NCI-H446 treated with DMSO at 0.1 percent for 48 hours (cell line): ENCODE measurements around the gene GTF3C1.
"Not testable (repeated sequence)": the region's sequence is repeated elsewhere in the genome, so short reads cannot be mapped to it uniquely, and the experiment has no call there.

ENCODE experiments used
- DNase-seq: peaks from one replicate; lab custom pipeline; 2025; lab: John Stamatoyannopoulos, UW

Gene GTF3C1

GRCh38 chr16:27462846-27463682, 86.6 kb downstream of the GTF3C1 start:
- DNase-seq, result no peak

GRCh38 chr16:27462200-27462845, 87.4 kb downstream of the GTF3C1 start:
- no peak for DNase-seq

GRCh38 chr16:27461483-27462171, 88.1 kb downstream of the GTF3C1 start:
- no peak for DNase-seq

DNA sequence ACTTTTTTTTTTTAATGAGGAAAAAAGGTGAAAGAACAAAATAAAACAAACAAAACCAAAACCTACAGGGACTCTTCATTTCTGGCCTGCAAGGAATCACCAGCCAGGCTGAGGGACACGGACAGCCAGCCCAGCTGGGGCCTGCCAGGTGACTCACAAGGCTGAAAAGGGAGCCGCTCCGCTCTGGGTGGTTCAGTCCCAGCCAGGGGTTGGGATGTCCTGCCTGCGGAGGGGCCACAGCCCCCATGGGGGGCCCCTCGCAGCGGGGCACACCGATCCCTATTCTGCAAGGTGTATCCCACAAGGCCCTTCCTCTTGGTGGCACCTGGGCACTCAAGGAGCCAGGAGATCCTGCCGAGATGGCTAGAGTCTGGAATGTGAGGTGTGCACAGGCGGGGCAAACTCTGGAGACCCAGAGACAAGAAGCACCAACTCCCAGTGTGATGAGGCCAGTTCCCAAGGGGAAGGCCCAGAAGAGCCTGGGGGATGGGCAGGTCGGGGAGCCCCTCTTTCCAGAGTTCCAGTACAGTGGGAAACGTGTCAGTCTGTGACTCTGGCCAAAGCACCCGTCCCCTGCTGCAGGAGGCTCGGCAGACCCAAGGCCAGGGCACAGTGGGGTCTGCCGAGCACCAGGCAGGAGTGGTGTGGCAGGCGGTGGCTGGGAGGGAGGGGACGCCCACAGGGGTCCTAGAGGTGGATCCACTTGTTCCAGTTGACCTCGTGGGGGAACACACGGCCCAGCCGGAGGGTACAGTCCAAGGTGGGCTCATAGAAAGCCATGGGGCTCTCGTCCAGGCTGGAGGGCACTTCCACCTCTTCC, 88.8 kb downstream of the GTF3C1 start:
- no peak for DNase-seq

DNA sequence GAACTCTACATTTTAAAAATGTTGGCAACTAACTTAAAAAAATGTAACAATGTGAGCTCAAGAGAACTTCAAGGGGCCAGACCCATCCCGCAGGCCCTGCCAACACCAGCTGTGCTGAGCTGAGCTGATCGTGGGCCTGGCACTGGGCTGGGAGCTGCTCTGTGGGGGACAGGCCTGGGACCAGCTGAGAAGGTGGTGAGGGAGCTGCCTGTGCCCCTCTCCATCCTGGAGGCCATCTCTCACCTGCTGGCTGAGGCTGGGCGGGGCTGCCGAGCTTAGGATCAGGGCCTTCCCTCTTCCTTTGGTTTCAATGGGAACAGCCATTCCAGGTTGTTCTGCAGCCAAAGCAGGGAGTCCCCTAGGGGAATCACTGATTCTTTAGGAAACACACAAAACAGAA, 89.5 kb downstream of the GTF3C1 start:
- DNase-seq, result no peak

DNA sequence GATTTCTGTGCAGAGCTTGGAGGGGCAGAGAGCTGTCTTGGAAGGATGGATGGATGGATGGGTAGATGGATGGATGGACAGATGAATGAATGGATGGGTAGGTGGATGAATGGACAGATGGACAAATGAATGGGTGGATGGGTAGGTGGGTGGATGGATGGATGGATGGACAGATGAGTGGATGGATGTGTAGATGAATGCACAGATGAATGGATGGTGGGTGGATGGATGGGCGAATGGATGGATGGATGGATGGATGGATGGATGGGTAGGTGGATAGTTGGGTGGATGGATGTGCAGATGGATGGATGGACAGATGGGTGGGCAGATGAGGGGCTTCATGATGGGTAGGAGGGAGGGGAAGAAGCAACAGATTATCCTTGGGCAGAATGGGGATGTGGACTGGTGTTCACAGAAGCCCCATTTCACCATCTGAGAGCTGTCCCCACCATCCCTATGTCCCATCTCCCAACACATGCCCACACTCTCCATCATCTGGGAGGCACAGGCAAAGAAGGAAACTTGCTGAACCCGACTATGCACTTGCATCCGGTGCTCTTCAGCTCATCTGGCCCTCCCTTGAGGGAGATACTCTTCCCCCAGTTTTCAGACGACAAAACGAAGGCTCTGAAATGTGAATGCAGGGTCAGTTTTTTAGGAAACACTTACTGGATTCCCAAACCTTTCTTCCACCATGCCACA, 90.6 kb downstream of the GTF3C1 start:
- DNase-seq, result no peak

- no peak for DNase-seq
Measured at GRCh38 chr16:27458258-27458657, 91.5 kb downstream of the GTF3C1 start.

DNA sequence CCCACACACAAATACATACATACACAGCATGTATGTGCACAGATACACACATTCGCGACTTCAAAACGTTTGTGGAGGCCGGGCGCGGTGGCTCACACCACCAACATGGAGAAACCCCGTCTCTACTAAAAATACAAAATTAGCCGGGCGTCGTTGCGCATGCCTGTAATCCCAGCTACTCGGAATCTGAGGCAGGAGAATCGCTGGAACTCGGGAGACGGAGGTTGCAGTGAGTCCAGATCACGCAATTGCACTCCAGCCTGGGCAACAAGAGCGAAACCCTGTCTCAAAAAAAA, 92.2 kb downstream of the GTF3C1 start:
- not testable (repeated sequence) for DNase-seq

DNA sequence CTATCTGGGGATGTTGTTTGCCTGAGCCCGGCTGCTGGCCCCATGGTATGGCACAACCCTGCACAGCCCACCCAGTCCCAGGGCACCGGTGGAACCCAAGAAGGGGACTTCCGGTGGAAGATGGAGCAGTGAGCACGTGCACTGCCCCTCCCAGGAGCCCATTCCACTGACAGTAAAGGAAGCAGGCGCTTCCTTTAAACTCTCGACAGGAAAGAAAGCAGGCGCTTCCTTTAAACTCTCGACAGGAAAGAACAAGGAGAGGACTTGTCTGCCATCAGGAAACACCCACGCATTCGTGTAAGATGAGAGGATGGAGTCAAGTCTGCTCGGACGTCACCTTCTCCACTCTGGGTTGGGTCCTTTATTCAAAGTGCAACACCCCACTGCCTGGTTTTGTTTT, 94.0 kb downstream of the GTF3C1 start:
- no peak for DNase-seq

DNA sequence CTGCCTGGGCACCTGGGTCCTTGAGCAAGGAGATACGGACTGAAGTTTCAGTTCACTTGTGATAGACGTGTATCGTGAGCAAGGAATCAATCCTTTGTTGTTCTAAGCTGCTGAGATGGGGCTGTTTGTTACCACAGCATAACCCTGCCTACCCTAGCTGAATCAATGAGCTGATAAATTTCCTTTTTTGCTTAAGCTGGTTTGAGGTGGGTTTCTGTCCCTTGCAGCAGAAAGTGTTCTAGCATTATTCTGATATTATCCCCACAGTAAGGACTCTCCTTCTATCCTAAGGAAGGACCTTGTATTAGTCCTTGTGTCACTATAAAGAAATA, 96.3 kb downstream of the GTF3C1 start:
- DNase-seq, result no peak

DNA sequence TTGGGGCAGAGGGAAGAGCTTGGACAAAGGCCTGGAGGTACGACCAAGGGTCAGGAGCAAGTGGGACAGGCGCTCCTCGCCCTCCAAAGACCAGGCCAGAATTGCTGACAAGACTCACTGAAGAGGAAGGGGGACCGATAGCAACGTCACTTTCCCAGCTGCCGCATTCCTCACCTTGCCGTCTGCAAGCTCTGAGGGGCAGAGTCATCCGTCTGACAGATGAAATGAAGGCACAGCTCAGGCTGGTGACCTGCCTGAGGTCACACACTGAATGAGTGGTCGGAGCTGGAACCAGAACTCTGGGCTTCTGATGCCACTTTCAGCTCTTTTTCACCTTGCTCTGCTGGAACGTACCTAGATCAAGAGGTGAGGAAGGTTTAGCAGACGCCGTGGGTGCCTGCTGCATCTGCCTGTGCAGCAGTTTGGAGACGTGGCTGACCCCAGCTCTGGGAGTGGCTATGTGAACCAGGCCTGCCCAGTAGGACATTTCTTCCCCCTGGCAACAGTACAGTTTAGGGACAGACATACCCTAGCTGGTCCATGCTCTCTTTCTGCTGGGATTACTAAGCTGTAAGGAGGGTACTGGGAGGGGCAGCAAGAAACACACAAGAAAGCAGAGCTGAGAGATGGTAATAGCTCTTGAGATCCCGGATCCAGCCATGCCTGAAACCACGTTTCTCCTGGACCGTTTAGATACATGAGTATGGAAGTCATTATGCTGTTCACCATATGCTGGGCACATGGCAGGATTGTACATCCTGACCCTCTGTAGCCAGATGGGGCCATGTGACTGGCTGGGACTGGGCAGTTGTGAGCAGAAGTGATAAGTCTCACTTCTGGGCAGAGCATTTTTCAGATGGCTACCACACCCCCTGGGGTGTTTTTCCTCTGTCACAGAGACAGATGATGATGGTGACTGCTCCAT, 96.9 kb downstream of the GTF3C1 start:
- DNase-seq, result no peak

GRCh38 chr16:27450196-27450549, 99.5 kb downstream of the GTF3C1 start:
- no peak for DNase-seq

DNA sequence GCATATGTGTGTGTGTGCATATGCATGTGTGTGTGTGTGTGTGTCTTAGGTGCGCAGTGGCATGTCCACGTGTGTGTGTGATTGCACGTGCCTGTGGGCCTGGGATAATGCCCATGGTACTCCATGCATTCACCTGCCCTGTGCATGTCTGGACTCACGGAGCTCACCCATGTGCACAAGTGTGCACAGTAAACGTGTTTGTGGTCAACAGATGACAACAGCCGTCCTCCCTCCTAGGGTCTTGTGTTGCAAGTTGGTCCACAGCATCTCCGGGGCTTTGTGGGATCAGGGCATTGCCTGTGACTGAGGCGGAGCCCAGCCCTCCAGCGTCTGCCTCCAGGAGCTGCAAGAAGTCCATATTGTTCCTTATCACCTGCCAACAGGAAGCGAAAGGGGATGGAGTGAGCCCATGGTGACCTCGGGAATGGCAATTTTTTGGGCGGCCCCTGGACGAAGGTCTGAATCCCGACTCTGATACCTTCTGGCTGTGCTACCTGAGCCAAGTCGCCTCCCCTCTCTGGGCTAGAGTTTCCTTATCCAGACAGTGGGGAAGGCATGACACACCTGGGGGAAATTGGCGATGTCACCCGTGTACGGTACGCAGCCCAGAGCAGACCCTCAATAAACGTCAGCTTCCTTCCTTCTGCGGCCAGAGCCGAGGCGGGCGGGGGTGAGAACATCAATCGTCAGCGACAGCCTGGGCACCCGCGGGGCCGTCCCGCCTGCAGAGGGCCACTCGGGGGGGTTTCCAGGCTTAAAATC, 100.1 kb downstream of the GTF3C1 start:
- no peak for DNase-seq

GRCh38 chr16:27448532-27449433, 100.9 kb downstream of the GTF3C1 start:
- no peak for DNase-seq

DNA sequence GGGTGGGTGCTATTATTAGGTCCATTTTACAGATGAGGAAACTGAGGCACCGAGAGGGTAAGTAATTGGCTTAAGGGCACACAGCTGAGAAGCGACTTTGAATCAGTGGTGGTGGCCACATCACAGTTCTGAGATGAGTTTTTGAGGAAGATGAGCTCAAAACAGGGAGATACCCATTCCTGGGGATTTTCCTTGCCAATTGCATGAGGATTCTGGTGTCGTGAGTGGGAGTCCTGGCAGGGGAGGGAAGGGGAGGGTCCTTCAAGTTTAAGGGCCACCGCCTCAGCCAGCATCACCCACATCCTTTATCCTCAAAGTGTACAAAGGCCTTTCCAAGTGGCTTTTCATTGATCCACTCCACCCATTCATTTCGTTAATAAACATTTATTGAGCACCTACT, 102.4 kb downstream of the GTF3C1 start:
- DNase-seq, result no peak

- DNase-seq, result no peak
Measured at GRCh38 chr16:27446721-27447120, 103.0 kb downstream of the GTF3C1 start.

- no peak for DNase-seq
Measured at GRCh38 chr16:27445502-27446175, 104.1 kb downstream of the GTF3C1 start.

DNA sequence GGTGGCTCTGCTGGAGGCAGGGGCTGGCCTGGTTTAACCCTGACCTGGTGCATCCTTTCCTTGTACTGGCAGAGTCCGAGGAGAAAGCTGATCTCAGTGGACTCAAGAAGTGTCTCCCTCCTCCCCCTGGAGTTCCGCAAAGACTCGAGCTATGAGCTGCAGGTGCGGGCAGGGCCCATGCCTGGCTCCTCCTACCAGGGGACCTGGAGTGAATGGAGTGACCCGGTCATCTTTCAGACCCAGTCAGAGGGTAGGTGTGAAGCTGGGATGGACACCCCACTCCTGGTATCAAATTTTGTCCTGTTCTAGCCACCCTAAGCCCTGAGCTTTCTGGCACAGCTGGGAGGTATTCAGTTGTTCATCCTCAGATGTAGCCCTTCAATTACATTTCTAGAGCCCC, 105.2 kb downstream of the GTF3C1 start:
- no peak for DNase-seq
